ENCODE data around the gene PDC. TPM values are rescaled to one million over a fixed set of nuclear protein-coding genes. Genes with fewer than 3 reads are reported as not detected.

Gene PDC
- total and polyA plus RNA-seq, 9 donors = 0.09 to 0.55 (median 0.18) TPM; not detected in 3

DNA sequence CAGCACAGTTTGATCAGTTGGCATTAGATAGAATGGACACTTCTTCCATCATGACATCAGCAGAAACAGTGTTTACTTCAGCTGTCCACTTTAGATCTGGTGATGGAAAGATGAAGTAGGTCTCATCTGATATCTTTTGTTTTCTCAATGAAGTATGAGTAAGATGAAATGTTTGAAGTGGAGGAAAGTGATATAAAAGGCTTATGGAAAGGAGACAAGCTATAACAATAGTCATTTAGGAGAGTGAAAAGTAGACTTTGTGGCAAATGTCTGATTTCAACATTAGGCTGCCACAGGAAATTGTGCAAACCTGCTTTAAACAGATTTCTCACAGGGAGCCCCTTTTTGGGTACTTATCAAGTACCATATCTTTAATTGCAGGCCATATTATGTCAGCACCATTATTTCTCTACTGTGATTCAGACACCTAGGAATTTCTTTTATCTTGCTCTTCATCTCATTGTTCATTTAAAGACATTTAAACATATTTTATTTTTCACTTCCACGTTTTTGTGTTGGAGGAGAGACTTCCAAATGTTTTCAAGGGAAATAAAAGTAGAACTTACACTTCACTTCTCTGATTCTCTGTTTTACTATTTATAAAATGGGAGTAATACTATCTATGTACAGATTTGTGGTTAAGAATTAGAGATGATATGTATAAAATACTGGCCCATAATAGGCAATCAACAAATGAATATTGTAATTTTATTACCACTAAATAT lies 18.1 kb downstream of the PDC start:
- no peak for DNase-seq
- H3K4me3 ChIP-seq (ENCODE audit: low read length) = no peak overlapping the region
- H3K4me1 ChIP-seq (ENCODE audit: control insufficient read depth, insufficient read depth, low read length) = no peaks in the 10 kb centered on the region
- H3K27me3 ChIP-seq (ENCODE audit: control insufficient read depth, insufficient read depth, low read length) = no peaks in the 10 kb centered on the region
- H3K36me3 ChIP-seq (ENCODE audit: control insufficient read depth, insufficient read depth, low read length) = no peaks in the 10 kb centered on the region
- H3K27ac ChIP-seq (ENCODE audit: low read length) = no peak overlapping the region
- no peaks in the 10 kb centered on the region for H3K9me3 ChIP-seq (replicated peaks; ENCODE audit: control insufficient read depth, low read depth, low read length)
- WGBS (ENCODE audit: insufficient coverage) = no CpG with 5 or more reads among the region's 1 CpG

DNA sequence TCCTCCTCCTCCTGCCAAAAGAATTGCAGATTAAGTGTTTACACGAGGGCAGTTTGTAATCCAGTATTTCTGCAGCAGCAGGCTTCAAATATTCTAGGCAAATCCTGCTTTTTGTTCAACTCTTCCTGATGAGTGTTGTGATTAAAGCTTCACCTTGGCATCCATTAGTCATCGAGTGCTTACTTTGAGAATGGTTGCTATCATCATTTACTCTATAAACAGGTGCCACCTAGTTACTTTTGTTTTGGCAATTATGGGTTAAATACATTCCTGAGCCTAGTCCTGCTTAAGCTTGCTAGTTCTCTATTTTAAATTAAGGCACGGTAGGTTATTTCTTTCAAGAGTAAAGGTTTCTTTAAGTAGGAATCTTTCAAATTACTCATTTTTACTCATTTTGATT lies 20.3 kb downstream of the PDC start:
- Histone ChIP-seq H3K27ac (ENCODE audit: low read length) (no peak overlapping the region), H3K36me3 (ENCODE audit: control insufficient read depth, insufficient read depth, low read length) (no peaks in the 10 kb centered on the region), H3K4me1 (ENCODE audit: control insufficient read depth, insufficient read depth, low read length) (no peaks in the 10 kb centered on the region), H3K4me3 (ENCODE audit: low read length) (no peak overlapping the region), H3K27me3 (ENCODE audit: control insufficient read depth, insufficient read depth, low read length) (no peaks in the 10 kb centered on the region), H3K9me3 (replicated peaks; ENCODE audit: control insufficient read depth, low read depth, low read length) (no peaks in the 10 kb centered on the region)
- no CpG with 5 or more reads among the region's 3 CpGs for WGBS (ENCODE audit: insufficient coverage)
- no peak for DNase-seq

DNA sequence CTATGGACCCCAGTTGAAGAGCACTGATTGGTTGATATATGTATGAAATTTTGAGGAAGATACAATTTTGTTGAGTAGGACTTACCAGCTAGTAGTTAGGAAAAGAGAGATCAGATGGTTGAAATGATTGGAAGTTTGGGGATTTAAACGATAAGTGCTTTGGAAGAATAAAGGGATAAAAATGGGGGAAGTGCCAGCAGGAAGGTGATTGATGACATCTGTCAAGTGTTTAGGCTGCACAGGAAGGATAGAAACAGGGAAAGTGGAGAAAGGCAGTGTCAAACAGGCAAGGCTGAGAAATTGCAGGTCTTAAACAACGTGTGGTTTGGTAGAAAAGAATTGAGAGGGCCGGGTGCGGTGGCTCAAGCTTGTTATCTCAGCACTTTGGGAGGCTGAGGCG lies 22.3 kb downstream of the PDC start:
- H3K9me3 ChIP-seq (replicated peaks; ENCODE audit: control insufficient read depth, low read depth, low read length) = no peaks in the 10 kb centered on the region
- no peak for DNase-seq
- H3K36me3 ChIP-seq (ENCODE audit: control insufficient read depth, insufficient read depth, low read length) = no peaks in the 10 kb centered on the region
- H3K27me3 ChIP-seq (ENCODE audit: control insufficient read depth, insufficient read depth, low read length) = no peaks in the 10 kb centered on the region
- H3K4me1 ChIP-seq (ENCODE audit: control insufficient read depth, insufficient read depth, low read length) = no peaks in the 10 kb centered on the region
- WGBS (ENCODE audit: insufficient coverage) = 93% methylated on average over 1 of the region's 5 CpGs
- no peak overlapping the region for H3K27ac ChIP-seq (ENCODE audit: low read length)
- H3K4me3 ChIP-seq (ENCODE audit: low read length) = no peak overlapping the region

DNA sequence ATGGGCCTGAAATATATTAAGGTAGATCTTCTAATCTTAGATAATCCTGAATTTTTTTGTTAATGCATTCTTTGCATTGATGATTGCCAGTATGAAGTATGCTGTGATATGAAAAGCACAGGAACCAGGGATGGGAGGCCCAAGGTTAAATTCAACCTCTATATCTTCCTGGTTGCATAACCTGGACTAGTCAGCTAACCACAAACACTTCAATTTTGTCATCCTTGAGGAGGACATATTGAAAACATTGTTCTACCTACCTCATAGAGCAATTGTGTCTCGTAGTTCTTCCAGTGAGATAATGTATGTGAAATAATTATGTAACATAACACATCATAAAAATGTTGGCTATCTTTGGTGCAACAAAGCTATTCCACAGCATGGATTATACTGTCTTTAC lies 25.6 kb downstream of the PDC start:
- WGBS (ENCODE audit: insufficient coverage) = no CpG with 5 or more reads among the region's 1 CpG
- Histone ChIP-seq H3K27ac (ENCODE audit: low read length) (no peak overlapping the region), H3K4me1 (ENCODE audit: control insufficient read depth, insufficient read depth, low read length) (no peaks in the 10 kb centered on the region), H3K36me3 (ENCODE audit: control insufficient read depth, insufficient read depth, low read length) (no peaks in the 10 kb centered on the region), H3K9me3 (replicated peaks; ENCODE audit: control insufficient read depth, low read depth, low read length) (no peaks in the 10 kb centered on the region), H3K27me3 (ENCODE audit: control insufficient read depth, insufficient read depth, low read length) (no peaks in the 10 kb centered on the region), H3K4me3 (ENCODE audit: low read length) (no peak overlapping the region)
- no peak for DNase-seq

DNA sequence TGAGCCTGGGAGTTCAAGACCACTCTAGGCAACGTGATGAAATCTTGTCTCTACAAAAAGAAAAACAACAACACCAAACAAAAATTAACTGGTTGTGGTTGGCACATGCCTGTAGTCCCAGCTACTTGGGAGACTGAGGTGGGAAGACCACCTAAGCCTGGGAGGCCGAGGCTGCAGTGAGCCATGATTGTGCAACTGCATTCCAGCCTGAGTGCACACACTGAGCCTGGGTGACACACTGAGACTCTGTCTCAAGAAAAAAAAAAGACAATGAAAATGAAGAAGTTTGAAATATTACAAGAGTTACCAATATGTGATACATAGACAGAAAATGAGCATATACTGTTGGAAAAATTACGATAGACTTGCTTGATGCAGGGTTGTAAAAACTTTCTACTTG lies 31.9 kb downstream of the PDC start:
- Histone ChIP-seq H3K4me3 (ENCODE audit: low read length) (no peak overlapping the region), H3K36me3 (ENCODE audit: control insufficient read depth, insufficient read depth, low read length) (no peaks in the 10 kb centered on the region), H3K4me1 (ENCODE audit: control insufficient read depth, insufficient read depth, low read length) (no peaks in the 10 kb centered on the region), H3K27me3 (ENCODE audit: control insufficient read depth, insufficient read depth, low read length) (no peaks in the 10 kb centered on the region), H3K27ac (ENCODE audit: low read length) (no peak overlapping the region), H3K9me3 (replicated peaks; ENCODE audit: control insufficient read depth, low read depth, low read length) (no peaks in the 10 kb centered on the region)
- 67% methylated on average over 1 of the region's 3 CpGs for WGBS (ENCODE audit: insufficient coverage)
- no peak for DNase-seq

DNA sequence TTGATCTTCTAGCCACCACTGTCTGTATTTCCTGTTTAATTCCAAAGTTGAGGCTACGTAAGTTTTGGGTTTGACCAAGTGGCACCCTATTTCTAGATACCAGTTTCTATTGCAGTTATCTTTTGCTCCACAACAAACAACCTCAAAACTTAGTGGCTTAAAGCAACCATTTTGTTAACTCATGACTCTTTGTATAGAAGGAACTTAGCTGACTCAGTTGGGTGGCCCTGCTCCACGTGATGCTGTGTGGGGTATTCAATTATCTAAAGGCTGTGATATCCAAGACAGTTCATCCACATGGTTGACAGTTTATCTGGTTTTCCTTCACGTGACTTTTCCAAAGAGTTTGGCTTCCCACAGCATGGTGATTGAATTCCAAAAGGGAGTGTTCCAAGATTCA lies 34.8 kb downstream of the PDC start:
- Histone ChIP-seq H3K4me1 (ENCODE audit: control insufficient read depth, insufficient read depth, low read length) (no peaks in the 10 kb centered on the region), H3K27me3 (ENCODE audit: control insufficient read depth, insufficient read depth, low read length) (no peaks in the 10 kb centered on the region), H3K9me3 (replicated peaks; ENCODE audit: control insufficient read depth, low read depth, low read length) (no peaks in the 10 kb centered on the region), H3K36me3 (ENCODE audit: control insufficient read depth, insufficient read depth, low read length) (no peaks in the 10 kb centered on the region), H3K4me3 (ENCODE audit: low read length) (no peak overlapping the region), H3K27ac (ENCODE audit: low read length) (no peak overlapping the region)
- DNase-seq = no peak
- WGBS (ENCODE audit: insufficient coverage) = 100% methylated on average over 1 of the region's 3 CpGs

DNA sequence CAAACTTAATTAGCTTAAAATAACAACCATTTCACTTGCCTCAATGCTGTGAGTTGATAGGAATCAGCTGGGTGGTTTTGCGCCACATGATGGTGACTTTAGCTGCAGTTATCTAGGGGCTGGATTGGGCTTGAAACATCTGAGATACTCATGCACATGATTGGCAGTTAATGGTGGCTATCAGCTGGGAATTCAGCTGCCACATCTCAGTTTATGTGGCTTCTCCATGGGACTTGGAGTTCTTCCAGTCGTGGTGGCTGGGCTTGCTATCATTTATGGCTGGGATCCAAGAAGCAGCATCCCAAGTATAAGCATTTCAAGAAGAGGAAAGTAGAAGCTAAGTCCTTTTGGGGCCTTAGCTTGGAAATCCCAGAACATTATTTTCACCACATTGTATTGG lies 36.4 kb downstream of the PDC start:
- peak; percentile 38 for DNase-seq
- Histone ChIP-seq H3K27ac (ENCODE audit: low read length) (no peak overlapping the region), H3K36me3 (ENCODE audit: control insufficient read depth, insufficient read depth, low read length) (no peaks in the 10 kb centered on the region), H3K4me3 (ENCODE audit: low read length) (no peak overlapping the region), H3K9me3 (replicated peaks; ENCODE audit: control insufficient read depth, low read depth, low read length) (no peaks in the 10 kb centered on the region), H3K4me1 (ENCODE audit: control insufficient read depth, insufficient read depth, low read length) (no peaks in the 10 kb centered on the region), H3K27me3 (ENCODE audit: control insufficient read depth, insufficient read depth, low read length) (no peaks in the 10 kb centered on the region)
- 100% methylated on average over 1 of the region's 2 CpGs for WGBS (ENCODE audit: insufficient coverage)

DNA sequence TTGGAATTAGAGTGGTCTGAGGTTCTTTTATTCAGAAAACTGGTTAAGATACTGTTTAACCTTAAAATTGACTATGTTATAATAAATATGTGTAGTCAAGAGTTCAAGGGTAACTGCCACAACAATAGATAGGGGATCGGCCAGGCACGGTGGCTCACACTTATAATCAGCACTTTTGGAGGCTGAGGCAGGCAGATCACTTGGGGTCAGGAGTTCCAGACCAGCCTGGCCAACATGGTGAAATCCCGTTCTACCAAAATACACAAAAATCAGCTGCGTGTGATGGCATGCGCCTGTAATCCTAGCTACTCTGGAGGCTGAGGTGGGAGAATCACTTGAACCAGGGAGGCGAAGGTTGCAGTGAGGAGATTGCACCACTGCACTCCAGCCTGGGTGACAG lies 39.5 kb downstream of the PDC start:
- Histone ChIP-seq H3K36me3 (ENCODE audit: control insufficient read depth, insufficient read depth, low read length) (peaks cover 8% of the 10 kb centered on the region), H3K27me3 (ENCODE audit: control insufficient read depth, insufficient read depth, low read length) (no peaks in the 10 kb centered on the region), H3K27ac (ENCODE audit: low read length) (peak overlapping the region; percentile 45), H3K4me3 (ENCODE audit: low read length) (no peak overlapping the region), H3K4me1 (ENCODE audit: control insufficient read depth, insufficient read depth, low read length) (no peaks in the 10 kb centered on the region), H3K9me3 (replicated peaks; ENCODE audit: control insufficient read depth, low read depth, low read length) (no peaks in the 10 kb centered on the region)
- DNase-seq = no peak
- WGBS (ENCODE audit: insufficient coverage) = 92% methylated on average over 2 of the region's 6 CpGs

DNA sequence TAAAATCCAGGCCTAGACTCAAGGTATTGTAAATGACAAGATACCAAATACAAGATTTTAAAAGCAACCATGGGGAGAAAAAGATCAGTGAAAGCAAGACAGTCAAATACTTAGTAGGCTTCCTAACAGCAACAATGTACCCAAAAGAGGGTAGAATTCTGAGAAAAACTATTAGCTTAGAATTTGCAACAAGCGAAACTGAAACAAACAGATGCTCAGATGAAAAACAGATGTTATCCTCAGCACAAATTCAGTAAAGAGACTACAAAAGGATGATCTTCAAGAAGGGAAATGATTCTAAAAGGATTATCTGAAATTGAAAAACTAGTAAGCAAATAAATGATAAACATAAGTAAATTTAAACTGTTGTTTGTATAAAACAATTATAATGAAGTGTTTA lies 40.0 kb downstream of the PDC start:
- WGBS (ENCODE audit: insufficient coverage) = no CpG with 5 or more reads among the region's 1 CpG
- peak overlapping the region; percentile 57 for H3K27ac ChIP-seq (ENCODE audit: low read length)
- peak; percentile 77 for DNase-seq
- H3K4me3 ChIP-seq (ENCODE audit: low read length) = no peak overlapping the region
- H3K36me3 ChIP-seq (ENCODE audit: control insufficient read depth, insufficient read depth, low read length) = peaks cover 8% of the 10 kb centered on the region
- H3K4me1 ChIP-seq (ENCODE audit: control insufficient read depth, insufficient read depth, low read length) = no peaks in the 10 kb centered on the region
- H3K9me3 ChIP-seq (replicated peaks; ENCODE audit: control insufficient read depth, low read depth, low read length) = no peaks in the 10 kb centered on the region
- no peaks in the 10 kb centered on the region for H3K27me3 ChIP-seq (ENCODE audit: control insufficient read depth, insufficient read depth, low read length)

DNA sequence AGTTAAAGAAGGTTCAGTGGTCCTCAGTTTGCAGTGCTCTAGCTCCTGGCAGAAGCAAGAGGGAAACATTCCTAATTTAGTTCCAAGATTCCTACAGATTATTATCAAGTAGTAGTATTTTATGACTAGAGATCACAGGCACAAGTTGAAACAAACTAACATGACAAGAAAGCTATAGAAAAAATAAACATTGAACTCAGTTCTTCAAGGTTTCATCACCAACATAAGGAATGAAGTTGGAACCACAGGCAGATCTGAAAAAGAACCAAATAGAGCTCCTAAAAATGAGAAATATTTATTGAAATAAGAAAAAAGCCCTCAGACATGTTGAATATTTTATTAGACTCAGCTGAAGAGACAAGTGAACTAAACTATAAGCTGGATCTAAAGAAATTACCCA lies 40.6 kb downstream of the PDC start:
- H3K27me3 ChIP-seq (ENCODE audit: control insufficient read depth, insufficient read depth, low read length) = no peaks in the 10 kb centered on the region
- no peak overlapping the region for H3K4me3 ChIP-seq (ENCODE audit: low read length)
- H3K9me3 ChIP-seq (replicated peaks; ENCODE audit: control insufficient read depth, low read depth, low read length) = no peaks in the 10 kb centered on the region
- no peaks in the 10 kb centered on the region for H3K4me1 ChIP-seq (ENCODE audit: control insufficient read depth, insufficient read depth, low read length)
- H3K36me3 ChIP-seq (ENCODE audit: control insufficient read depth, insufficient read depth, low read length) = peaks cover 10% of the 10 kb centered on the region
- peak overlapping the region; percentile 57 for H3K27ac ChIP-seq (ENCODE audit: low read length)
- DNase-seq = no peak

DNA sequence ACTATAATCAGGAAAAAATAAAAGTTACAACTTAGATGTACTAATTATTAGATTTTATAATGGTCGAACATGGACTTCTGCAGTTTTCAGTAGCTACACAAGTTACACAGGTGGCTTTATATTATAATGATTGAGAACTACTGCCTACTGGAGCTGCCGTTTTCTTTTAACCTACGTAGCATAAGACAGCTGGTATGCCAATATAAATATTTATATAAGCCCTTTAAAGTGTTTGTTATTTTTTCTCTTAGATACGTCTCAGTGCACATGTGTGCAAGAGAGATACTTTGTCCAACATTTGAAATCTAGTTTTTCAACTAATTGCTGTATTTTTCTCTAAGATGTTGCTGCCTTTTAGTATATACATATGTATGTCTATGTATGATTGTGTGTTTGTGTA lies 42.4 kb downstream of the PDC start:
- no peak for DNase-seq
- no CpG with 5 or more reads among the region's 4 CpGs for WGBS (ENCODE audit: insufficient coverage)
- H3K36me3 ChIP-seq (ENCODE audit: control insufficient read depth, insufficient read depth, low read length) = peaks cover 10% of the 10 kb centered on the region

More for the DNA sequence above, 42.4 kb downstream of the PDC start:
- no peak overlapping the region for H3K4me3 ChIP-seq (ENCODE audit: low read length)
- no peaks in the 10 kb centered on the region for H3K9me3 ChIP-seq (replicated peaks; ENCODE audit: control insufficient read depth, low read depth, low read length)
- H3K4me1 ChIP-seq (ENCODE audit: control insufficient read depth, insufficient read depth, low read length) = no peaks in the 10 kb centered on the region
- H3K27me3 ChIP-seq (ENCODE audit: control insufficient read depth, insufficient read depth, low read length) = no peaks in the 10 kb centered on the region
- no peak overlapping the region for H3K27ac ChIP-seq (ENCODE audit: low read length)
